ENCODE data around the gene IGF2BP1.
"Not testable (repeated sequence)": the region's sequence is repeated elsewhere in the genome, so short reads cannot be mapped to it uniquely, and the experiment has no call there.

- not testable (repeated sequence) for TF ChIP-seq CTCF, POLR2A (IDR thresholded peaks at IDR 0.05)
These were observed 87.9 kb downstream of the IGF2BP1 start for GRCh38 chr17:49085046-49085445.

All from adrenal gland (tissue), 5 donors.